ES-I3 (cell line): ENCODE data around the gene SEPTIN2.

Experiments
- H3K36me3 ChIP-seq: 2 replicates; pipeline ENCODE4 v1.6.1; 2013; ENCODE audit warnings: mild to moderate bottlenecking, low read length, control low read depth, moderate library complexity; ENCODE audit not compliant: insufficient read depth
- H3K4me1 ChIP-seq: 2 replicates; pipeline ENCODE4 v1.6.1; 2013; ENCODE audit warnings: mild to moderate bottlenecking, control low read depth, low read length; ENCODE audit not compliant: insufficient read depth
- H3K9ac ChIP-seq: 2 replicates; pipeline ENCODE4 v1.6.1; 2013; ENCODE audit warnings: low read depth, mild to moderate bottlenecking, low read length, moderate library complexity
- H3K9me3 ChIP-seq: 2 replicates; pipeline ENCODE4 v1.6.1; 2013; ENCODE audit warnings: mild to moderate bottlenecking, low read length, moderate library complexity; ENCODE audit not compliant: control insufficient read depth, insufficient read depth

The SEPTIN2 gene

DNA sequence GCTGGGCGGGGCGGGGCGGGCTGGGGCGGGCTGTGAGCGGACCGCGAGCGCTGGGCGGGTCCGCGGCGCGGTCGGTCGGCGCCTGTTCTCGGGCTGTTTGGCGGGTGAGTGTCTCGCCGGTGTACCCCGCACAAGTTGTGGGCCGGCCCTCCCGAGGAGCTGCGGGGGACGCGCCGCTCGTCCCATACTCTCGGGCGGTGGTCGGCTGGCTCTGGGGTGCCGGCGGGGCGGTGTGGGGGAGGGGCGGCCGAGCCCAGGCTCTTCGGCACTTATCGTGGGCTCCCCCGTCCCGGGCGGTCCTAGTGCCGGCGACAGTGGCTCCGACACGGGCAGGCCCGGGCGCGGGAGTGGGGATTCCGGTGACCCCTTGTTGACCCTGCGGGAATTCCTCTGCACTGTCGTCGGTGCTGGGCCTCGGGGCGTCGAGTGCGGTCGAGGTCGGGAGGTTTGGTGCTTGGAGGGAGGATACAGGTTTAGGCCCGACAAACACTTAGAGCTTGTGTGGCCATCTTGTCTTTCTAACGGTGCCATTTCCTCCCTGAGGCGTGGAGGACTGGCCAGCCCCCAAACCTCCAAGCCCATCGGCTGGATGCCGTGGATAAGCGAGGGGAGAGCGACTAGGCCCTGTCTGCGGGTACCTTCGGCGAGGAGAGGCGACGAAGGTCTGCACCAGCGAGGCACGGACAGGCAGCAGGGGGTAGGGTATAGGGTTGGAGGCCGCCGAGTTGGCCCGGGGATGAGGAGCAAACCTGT, at the start of gene SEPTIN2:
SEPTIN2 (plus strand) TSS at position 47 of the 753 bp plus-strand sequence. CDS start 8,308 bp downstream, outside the sequence.
- Histone ChIP-seq H3K9ac (peak within 1 kb of the TSS; percentile 100), H3K4me1 (peaks cover 38% of the 10 kb centered on the region), H3K36me3 (no peaks in the 10 kb centered on the region; the same call in 1 of the 2 replicates), H3K9me3 (no peaks in the 10 kb centered on the region)

DNA sequence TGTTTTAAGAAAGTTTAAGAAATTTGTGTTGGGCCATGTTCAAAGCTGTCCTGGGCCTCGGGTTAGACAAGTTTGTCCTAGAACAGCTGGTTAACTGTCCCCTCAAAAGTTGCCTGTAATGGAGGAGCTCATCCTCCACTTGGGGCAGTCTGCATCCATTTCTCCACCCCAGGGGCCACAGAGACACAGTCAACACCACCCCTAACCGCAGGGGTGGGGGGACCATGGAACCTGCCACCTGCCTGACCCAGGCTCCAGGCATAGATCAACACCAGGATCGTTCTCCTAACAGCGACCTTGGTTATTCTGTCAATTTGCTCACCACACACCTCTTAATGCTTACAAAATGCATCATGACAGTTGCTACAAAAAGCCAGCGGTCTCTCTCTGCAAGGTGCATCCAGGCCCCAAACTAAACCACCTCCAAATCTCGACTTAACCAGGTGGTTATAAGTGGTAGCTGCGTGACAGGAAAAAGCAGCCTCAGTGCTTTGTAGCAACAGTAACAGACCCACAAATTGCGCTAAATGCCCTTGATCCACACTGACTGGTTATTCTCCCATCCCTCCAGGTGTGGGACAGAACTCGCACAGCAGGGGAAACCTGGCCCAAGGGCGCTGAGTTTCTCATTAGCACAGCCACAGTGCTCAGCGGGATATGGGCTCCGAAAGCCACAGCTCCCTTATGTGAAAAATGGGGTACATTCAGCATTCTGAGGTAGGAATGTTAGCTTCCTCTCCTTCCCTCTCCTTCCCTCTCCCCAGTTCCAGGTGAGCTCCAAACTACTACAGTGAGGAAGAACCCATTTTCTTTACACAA, 48.3 kb upstream of the SEPTIN2 start:
- peaks cover 4% of the 10 kb centered on the region; the same call in 1 of the 2 replicates for H3K4me1 ChIP-seq
- H3K36me3 ChIP-seq, result peaks cover 28% of the 10 kb centered on the region
- H3K9me3 ChIP-seq, result no peaks in the 10 kb centered on the region
- H3K9ac ChIP-seq, result no peak overlapping the region

DNA sequence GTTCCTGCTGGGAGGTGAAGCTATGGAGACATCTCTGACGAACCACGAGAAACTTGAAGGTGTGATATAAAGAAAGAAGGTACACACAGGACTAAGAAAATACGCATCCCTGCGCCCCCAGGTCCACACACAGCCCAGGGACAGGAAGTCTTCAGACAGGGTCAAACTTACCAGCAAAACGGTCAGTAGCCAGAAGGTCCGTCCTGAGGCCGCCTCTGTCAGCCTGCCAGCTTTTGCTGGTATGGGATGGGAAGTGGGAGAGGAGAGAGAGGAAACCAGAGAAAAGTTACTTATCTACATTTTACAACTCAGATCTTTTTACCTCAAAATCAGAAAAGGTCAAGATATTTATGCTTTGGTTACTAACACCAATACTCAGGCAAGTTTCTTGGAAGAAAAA, 47.4 kb upstream of the SEPTIN2 start:
- H3K36me3 ChIP-seq, result peaks cover 23% of the 10 kb centered on the region
- no peak overlapping the region for H3K9ac ChIP-seq
- peaks cover 4% of the 10 kb centered on the region; the same call in 1 of the 2 replicates for H3K4me1 ChIP-seq
- H3K9me3 ChIP-seq, result no peaks in the 10 kb centered on the region

GRCh38 chr2:241268716-241269445, 46.8 kb upstream of the SEPTIN2 start:
- Histone ChIP-seq H3K9me3 (no peaks in the 10 kb centered on the region), H3K36me3 (peaks cover 17% of the 10 kb centered on the region), H3K4me1 (peaks cover 4% of the 10 kb centered on the region; the same call in 1 of the 2 replicates), H3K9ac (no peak overlapping the region)

DNA sequence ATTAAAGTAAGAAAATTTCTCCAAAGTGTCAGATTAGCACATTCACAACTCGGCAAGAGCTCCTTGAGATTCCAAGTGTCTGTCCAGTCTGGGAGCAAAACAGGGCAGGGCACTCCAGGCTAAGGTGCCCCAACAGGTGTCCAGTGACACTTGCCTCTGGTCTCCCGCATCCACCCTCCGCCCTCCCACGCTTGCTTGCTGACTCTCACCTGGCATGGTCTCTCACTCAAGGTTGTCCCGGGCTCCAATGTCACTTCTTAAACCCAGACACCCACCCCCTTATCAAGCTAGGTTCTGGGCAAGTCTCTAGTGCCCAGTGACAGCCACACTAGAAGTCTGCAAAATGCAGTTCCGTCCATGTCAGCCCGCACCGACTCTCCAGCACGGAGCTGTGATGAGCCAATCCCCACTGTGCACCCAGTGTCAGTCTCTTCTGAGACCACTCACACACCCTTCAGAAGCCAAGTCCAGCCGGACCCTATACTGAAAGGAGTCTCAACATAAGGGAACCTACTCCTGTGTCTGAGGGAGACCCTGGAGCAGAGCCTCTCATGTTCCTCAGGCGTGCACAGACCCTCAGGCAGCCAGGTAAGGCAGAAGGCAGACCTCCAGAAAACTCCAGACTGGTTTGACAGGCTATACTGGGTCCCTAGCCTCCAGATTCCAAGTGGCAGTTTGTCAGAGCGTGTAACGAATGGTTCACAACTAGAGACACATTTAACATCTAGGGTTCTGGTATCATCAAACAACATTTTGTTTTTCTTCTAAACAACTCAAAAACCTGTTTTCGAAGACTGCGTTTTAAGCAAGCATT, 45.8 kb upstream of the SEPTIN2 start:
- peaks cover 10% of the 10 kb centered on the region for H3K36me3 ChIP-seq
- no peak overlapping the region for H3K9ac ChIP-seq
- H3K9me3 ChIP-seq, result no peaks in the 10 kb centered on the region

GRCh38 chr2:241270531-241270930, 45.2 kb upstream of the SEPTIN2 start:
- Histone ChIP-seq H3K9ac (no peak overlapping the region), H3K4me1 (peaks cover 4% of the 10 kb centered on the region; the same call in 1 of the 2 replicates), H3K36me3 (peaks cover 10% of the 10 kb centered on the region), H3K9me3 (no peaks in the 10 kb centered on the region)

More for the DNA sequence above, 45.8 kb upstream of the SEPTIN2 start:
- H3K4me1 ChIP-seq, result peaks cover 4% of the 10 kb centered on the region; the same call in 1 of the 2 replicates

GRCh38 chr2:241271706-241272302, 43.9 kb upstream of the SEPTIN2 start:
- Histone ChIP-seq H3K9me3 (no peaks in the 10 kb centered on the region), H3K9ac (peak overlapping the region; percentile 69; the same call in 1 of the 2 replicates), H3K36me3 (peaks cover 5% of the 10 kb centered on the region), H3K4me1 (peaks cover 4% of the 10 kb centered on the region; the same call in 1 of the 2 replicates)

DNA sequence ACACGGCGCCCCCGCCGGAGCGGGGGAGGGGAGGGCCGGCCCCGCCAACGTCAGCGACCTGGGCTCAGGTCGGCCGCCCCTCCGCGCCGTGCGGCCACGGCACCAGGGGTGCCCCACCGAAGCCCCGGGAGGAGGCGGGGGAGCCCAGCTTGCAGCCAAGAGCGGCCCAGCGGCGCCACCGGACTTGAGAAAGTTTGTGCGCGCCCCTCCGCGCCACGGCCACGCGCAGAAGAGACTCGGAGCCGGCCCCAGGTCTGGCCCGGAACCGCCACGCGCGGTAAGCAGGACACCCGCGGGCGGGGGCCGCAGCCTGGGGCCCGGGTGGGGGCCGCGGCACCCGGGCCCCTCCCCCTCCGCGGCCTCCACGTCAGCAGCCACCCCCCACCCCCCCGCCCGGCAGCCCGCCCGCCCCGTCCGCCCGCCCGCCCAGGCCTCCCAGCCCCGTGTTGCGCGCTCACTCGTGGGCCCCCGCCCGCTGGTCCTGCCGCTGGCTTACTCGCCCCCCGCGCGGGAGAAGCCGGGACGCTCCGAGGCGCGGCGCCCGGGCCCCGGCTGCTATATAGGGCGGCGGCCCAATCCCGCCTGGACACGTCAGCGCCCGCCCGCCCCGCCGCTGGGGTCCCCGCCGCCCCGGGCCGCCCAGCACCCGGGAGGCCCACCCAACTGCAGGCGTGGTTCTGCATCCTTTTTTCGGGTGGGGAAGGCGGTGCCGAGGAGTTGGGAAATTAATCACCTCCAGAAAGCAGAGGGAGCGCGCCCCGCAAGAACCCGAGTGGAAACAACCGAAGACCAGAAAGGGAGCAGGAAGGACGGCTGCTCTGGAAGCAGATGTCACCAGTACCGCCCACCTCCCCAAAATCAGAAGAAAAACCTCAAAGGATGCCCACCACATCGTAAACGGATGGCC, 43.2 kb upstream of the SEPTIN2 start:
- Histone ChIP-seq H3K4me1 (peaks cover 4% of the 10 kb centered on the region; the same call in 1 of the 2 replicates), H3K36me3 (peaks cover 5% of the 10 kb centered on the region), H3K9ac (peak overlapping the region; percentile 81), H3K9me3 (no peaks in the 10 kb centered on the region)

DNA sequence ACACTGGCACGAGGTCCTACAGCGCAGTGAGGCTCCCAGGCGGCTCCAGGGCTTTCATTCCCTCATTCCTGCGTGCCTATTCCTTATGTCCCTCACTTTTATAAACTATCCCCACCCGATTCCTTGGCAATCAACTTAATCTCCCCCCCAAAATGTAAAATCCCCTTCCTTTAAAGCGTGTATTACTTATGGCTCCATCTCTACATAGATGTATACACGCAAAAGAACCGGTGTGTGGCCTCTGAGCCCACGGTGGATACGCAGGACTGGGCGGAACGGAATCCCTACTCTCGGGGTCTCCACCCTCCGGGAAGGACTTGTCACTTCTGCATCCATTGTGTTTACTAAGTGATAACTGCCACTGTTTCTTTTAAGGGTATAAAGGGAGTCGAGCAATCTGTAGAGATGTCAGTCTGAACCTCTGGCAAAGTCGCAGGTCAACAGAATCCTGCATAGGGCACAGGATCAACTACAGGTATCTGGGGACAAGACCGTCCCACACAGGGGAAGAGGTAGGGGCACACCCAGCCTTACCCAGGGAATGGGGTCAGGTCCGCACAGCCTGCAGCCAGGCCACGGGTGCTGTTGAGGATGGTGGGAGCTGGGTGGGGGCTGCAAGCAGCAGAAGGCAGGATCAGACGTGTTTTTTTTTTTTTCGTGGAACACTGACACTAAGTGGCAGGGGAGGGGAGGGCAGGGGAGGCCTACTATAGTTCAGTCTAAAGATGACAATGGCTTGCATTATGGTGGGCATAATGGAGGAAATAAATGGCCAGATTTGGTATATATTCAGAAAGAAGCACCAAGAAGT, 42.3 kb upstream of the SEPTIN2 start:
- peak overlapping the region; percentile 81 for H3K9ac ChIP-seq
- no peaks in the 10 kb centered on the region for H3K9me3 ChIP-seq
- H3K4me1 ChIP-seq, result peaks cover 4% of the 10 kb centered on the region; the same call in 1 of the 2 replicates
- no peaks in the 10 kb centered on the region; the same call in 1 of the 2 replicates for H3K36me3 ChIP-seq

GRCh38 chr2:241274127-241274526, 41.6 kb upstream of the SEPTIN2 start:
- H3K36me3 ChIP-seq, result no peaks in the 10 kb centered on the region
- H3K9me3 ChIP-seq, result no peaks in the 10 kb centered on the region
- peaks cover 4% of the 10 kb centered on the region; the same call in 1 of the 2 replicates for H3K4me1 ChIP-seq
- no peak overlapping the region for H3K9ac ChIP-seq

GRCh38 chr2:241275504-241275903, 40.2 kb upstream of the SEPTIN2 start:
- H3K36me3 ChIP-seq, result no peaks in the 10 kb centered on the region
- H3K9me3 ChIP-seq, result no peaks in the 10 kb centered on the region
- H3K4me1 ChIP-seq, result peaks cover 12% of the 10 kb centered on the region
- H3K9ac ChIP-seq, result no peak overlapping the region

GRCh38 chr2:241275910-241276309, 39.8 kb upstream of the SEPTIN2 start:
- Histone ChIP-seq H3K4me1 (peaks cover 12% of the 10 kb centered on the region), H3K9me3 (no peaks in the 10 kb centered on the region), H3K36me3 (no peaks in the 10 kb centered on the region)

More at GRCh38 chr2:241275910-241276309, 39.8 kb upstream of the SEPTIN2 start:
- H3K9ac ChIP-seq, result no peak overlapping the region
